ENCODE measurements around the gene FBXL3. TPM values are rescaled to one million over a fixed set of nuclear protein-coding genes. Genes with fewer than 3 reads are reported as not detected.

The FBXL3 gene
- total RNA-seq, 1 experiment from 2014 or later = 9.9 TPM

- Mint-ChIP-seq H3K4me3 (peak overlapping the region; percentile 87), H3K27ac (peak overlapping the region; percentile 47; the same call in 1 of the 2 replicates), H3K27me3 (ENCODE audit: low read depth) (no peaks in the 10 kb centered on the region), H3K4me1 (peaks cover 32% of the 10 kb centered on the region), H3K36me3 (no peaks in the 10 kb centered on the region), H3K9me3 (no peaks in the 10 kb centered on the region)
- ChIA-PET POLR2A (interaction anchor here (0.6 to 1.0 kb wide), 2 partner anchors 44 to 298 kb away, joined by 3 to 4 read pairs; partner anchors contain the start of gene MYCBP2), CTCF (no interaction called here)
- no peak for TF ChIP-seq GTF2I (CRISPR knock-in tag; conservative IDR thresholded peaks at IDR 0.05)
- TF ChIP-seq ATF6 (CRISPR knock-in tag; IDR thresholded peaks at IDR 0.05) = no peak
- TF ChIP-seq NR3C1 (CRISPR knock-in tag; conservative IDR thresholded peaks at IDR 0.05; ENCODE audit: low read depth) = no peak
- no peak for TF ChIP-seq ZNF263 (CRISPR knock-in tag; IDR thresholded peaks at IDR 0.05; ENCODE audit: low read depth)
- no peak for TF ChIP-seq FOXP1 (CRISPR knock-in tag; IDR thresholded peaks at IDR 0.05; ENCODE audit: borderline replicate concordance)
- TF ChIP-seq SMAD4 (CRISPR knock-in tag; IDR thresholded peaks at IDR 0.05) = no peak
- no peak for TF ChIP-seq OVOL2 (CRISPR knock-in tag; IDR thresholded peaks at IDR 0.05; ENCODE audit: borderline replicate concordance)
- TF ChIP-seq JAZF1 (CRISPR knock-in tag; IDR thresholded peaks at IDR 0.05) = no peak
- TF ChIP-seq FOXJ3 (CRISPR knock-in tag; IDR thresholded peaks at IDR 0.05; ENCODE audit: borderline replicate concordance) = no peak
- TF ChIP-seq ZNF396 (CRISPR knock-in tag; IDR thresholded peaks at IDR 0.05; ENCODE audit: borderline replicate concordance) = no peak
- no peak for TF ChIP-seq USF1 (CRISPR knock-in tag; IDR thresholded peaks at IDR 0.05)
- no peak for TF ChIP-seq CDX4 (CRISPR knock-in tag; IDR thresholded peaks at IDR 0.05; ENCODE audit: borderline replicate concordance)
- DNase-seq (ENCODE audit: low spot score) (no peak), ATAC-seq (no peak)
Observed at GRCh38 chr13:77028202-77028601, 1.2 kb upstream of the FBXL3 start.

GRCh38 chr13:77026255-77026860 lies 601 bp downstream of the FBXL3 start:
- peak; percentile 46 for ATAC-seq
- no peaks in the 10 kb centered on the region for H3K9me3 Mint-ChIP-seq
- ChIA-PET POLR2A (interaction anchor here (0.6 to 2.3 kb wide), 3 partner anchors 36 to 1863 kb away, joined by 3 to 5 read pairs (median 4); no protein-coding TSS in a partner anchor), CTCF (interaction anchor here (0.7 to 1.7 kb wide), 5 partner anchors 9 to 46 kb away, joined by 3 to 4 read pairs (median 4); no protein-coding TSS in a partner anchor)
- no peaks in the 10 kb centered on the region for H3K36me3 Mint-ChIP-seq
- peaks cover 37% of the 10 kb centered on the region for H3K4me1 Mint-ChIP-seq
- H3K27ac Mint-ChIP-seq = peak overlapping the region; percentile 76; the same call in 1 of the 2 replicates
- H3K27me3 Mint-ChIP-seq (ENCODE audit: low read depth) = no peaks in the 10 kb centered on the region
- peak overlapping the region; percentile 91 for H3K4me3 Mint-ChIP-seq
- DNase-seq (ENCODE audit: low spot score) = peak; percentile 59
- TF ChIP-seq MAX (CRISPR knock-in tag; IDR thresholded peaks at IDR 0.05) (peak; percentile 51; the same call in 1 of the 2 replicates), GABPB1 (CRISPR knock-in tag; IDR thresholded peaks at IDR 0.05) (peak; percentile 27; the same call in 1 of the 2 replicates), RORB (CRISPR knock-in tag; IDR thresholded peaks at IDR 0.05) (no peak), NFE2L1 (CRISPR knock-in tag; IDR thresholded peaks at IDR 0.05) (0 out of 2 replicates have a peak, but pooled peaks have one; percentile 33), TEAD1 (CRISPR knock-in tag; IDR thresholded peaks at IDR 0.05) (no peak), CTCF (IDR thresholded peaks at IDR 0.05) (no peak), ZNF425 (CRISPR knock-in tag; conservative IDR thresholded peaks at IDR 0.05) (no peak), FOXP1 (CRISPR knock-in tag; IDR thresholded peaks at IDR 0.05; ENCODE audit: borderline replicate concordance) (peak; percentile 51; the same call in 1 of the 2 replicates), ARID4B (CRISPR knock-in tag; IDR thresholded peaks at IDR 0.05; ENCODE audit: borderline replicate concordance) (peak; percentile 44; the same call in 1 of the 2 replicates), E2F5 (CRISPR knock-in tag; IDR thresholded peaks at IDR 0.05) (0 out of 2 replicates have a peak, but pooled peaks have one; percentile 27)
